NCI-H187 treated with DMSO at 0.1 percent for 48 hours (cell line): Measurements from ENCODE around the gene ATP6V1C2.

Experiments used
- DNase-seq: peaks from one replicate; lab custom pipeline; 2025; lab: John Stamatoyannopoulos, UW

The ATP6V1C2 gene

DNA sequence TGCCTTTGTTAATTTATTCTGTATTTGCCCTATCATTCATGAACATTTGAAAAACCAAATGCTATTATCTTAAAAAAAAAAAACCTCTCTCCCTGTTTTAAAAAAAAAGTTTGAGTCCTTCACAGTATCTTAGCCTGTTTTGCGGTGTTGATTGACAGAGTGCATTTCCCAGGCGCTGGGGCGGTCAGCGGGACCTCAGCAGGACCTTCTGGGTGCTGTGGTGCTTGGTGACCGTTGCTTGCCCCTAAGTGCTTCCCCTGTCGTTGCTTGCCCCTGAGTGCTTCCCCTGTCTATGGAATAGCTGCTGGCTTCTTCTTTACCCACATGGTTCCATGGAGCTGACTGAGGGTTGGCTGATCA is 12.1 kb downstream of the ATP6V1C2 start:
- DNase-seq = no peak

DNA sequence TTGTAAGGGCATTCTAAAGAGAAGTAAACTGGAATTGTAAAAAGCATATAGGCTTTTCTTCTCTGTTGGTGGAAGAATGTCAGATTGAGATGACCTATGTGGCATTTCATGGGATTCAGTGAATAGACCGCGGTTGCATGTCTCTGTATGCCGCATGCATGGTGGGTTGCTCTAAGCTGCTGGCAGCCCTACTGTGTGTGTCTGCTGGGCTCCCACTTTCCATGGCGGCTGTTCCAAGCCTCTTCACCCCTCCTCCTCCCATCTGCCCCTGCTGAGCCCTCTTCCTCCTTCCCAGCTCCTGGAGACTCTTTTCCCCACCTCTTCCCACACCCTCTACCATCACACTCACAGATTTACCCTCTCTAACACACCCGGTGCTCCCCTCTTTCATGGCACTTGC is 12.6 kb downstream of the ATP6V1C2 start:
- DNase-seq = no peak

DNA sequence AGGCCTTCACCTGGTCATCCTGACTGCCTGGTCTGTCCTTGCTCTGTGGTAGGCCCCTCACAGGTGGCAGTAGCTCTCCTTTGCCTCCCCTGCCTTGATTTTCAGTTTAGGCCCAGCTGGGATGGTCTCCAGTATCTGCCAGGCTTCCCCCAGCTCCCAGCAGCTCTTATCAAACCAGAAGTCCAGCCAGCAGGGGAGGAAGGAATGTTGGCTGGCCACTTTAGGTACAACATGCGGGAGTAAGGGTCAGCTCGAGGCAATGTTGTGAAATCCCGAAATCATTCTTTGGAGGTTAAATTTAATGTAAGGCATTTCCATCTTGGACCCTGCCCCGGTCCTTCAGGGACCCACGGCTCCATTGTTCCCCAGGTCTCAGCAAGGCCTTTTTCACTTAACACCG is 16.8 kb downstream of the ATP6V1C2 start:
- no peak for DNase-seq

DNA sequence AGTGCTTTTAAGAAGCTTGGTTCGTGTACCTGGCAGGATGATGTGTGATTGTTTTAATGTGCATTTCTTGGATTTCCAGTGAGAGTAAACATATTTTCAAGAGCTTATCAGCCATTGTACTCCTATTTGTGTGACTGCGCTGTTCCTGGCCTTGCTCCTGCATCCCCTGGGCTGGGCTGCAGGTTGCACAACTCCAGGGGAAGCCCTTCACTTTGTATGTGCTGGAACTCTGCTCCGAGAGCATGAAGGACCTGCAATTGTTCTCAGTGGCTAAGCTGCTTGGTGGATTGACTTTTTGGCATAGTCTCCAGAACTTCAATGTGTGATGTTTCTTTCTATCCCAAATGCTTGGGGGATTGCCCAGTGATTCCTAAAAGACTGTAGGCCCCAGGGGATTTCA is 18.8 kb downstream of the ATP6V1C2 start:
- no peak for DNase-seq

DNA sequence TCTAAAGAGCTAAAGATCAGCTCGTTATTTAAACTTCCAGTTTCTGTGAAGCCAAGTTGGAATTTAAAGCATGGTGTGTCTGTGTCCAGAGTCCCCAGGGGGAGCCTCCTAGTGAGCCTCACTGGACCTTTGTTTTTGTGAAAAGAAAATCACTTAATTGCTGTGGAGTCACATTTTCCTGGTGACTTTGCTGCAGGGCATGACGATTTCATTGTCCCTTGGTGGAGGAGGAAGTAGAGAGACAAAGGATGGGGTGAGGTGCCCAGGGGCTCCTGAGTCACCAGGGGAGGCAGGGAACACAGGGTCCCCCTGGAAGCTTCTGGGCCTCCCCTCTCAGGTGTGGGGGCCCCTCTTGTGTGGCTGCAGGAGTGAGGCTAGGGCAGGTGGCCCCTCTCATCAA is 19.7 kb downstream of the ATP6V1C2 start:
- no peak for DNase-seq

DNA sequence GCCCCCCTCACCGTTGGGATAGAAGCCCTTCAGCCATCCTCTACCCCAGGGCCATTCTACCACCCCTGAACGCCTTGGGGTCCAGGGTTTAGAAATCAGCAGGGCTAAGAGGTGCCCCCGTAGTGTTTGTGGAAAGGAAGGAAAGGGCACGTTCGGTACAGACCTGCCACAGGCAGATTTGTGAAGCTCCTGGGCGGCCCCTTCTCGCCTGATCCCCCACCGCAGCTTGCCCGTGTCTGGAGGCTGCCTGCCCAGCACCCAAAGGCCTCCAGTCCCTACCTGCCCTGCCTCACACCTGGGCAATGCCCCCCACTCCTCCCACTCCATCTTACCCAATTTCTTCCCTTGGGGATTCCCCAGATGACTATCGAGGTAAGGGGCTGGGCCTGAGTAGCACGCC is 21.2 kb downstream of the ATP6V1C2 start:
- no peak for DNase-seq

DNA sequence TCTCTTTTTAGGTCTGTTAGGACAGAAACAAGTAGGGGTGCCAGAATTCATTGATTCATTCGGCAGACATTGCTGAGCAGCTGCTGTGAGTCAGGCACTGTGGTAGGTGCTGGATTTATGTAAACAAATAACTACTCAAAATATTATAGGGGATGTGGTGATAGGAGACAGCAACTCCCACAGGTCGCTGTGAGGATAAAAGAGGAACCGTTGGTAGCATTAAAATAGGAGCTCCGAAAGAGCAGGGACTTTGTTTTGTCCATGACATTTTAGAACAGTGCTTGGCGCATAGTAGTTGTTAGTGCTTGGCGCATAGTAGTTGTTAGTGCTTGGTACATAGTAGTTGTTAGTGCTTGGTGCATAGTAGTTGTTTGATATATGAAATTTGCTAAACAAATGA is 29.2 kb downstream of the ATP6V1C2 start:
- DNase-seq = no peak

DNA sequence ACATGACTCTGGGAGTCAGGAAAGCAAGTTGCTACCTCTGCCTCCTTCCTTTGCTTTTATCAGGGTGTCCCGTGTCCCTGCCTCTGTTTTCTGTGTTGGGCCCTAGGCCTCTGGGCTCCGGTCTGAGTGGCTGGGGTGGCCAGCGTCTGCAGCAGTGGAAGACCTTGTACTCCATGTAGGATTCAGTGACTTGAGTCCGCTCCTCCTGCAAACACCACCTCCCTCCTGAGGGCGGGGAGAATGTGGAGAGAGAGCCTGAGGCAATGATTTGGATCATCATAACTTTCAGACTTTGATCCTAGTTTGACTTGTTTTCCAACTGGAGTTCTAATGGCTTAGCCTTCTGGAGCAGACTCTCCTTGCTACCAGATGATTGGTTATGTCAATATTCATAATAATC is 30.8 kb downstream of the ATP6V1C2 start:
- DNase-seq = no peak

DNA sequence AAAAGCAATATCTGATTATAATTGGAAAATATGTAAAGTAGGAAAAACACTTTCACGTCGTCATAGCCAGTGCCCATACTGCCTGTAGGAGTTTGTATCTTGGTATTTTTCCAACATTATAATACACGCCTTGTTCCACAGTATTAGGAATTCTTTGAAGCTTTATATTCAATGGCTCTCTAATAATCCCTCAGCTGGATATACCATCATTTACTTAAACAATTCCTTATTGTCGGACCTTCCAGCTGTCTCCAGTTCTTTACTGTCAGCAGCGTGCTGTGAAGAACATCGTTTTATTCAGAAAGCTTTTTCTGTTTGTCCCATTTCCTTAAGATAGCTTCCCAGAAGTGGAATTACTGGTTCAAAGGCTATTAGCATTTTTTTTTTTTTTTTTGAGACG is 31.7 kb downstream of the ATP6V1C2 start:
- no peak for DNase-seq

DNA sequence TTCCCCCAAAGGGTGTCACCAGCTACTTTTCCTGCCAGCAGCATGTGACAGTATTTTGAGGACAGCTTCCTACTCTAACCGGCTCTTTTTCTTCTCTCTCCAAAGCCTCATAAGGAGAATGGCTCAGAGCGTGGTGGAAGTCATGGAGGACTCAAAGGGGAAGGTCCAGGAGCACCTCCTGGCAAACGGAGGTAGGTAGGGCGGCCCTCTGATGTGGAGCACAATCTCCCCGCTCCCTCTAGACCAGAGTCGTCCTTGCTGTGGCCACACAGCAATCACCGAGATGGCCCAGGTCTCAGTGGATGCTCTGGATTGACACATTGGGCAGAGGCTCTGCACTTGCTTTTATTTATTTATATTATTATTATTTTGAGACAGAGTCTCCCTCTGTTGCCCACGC is 32.4 kb downstream of the ATP6V1C2 start:
- DNase-seq = no peak

DNA sequence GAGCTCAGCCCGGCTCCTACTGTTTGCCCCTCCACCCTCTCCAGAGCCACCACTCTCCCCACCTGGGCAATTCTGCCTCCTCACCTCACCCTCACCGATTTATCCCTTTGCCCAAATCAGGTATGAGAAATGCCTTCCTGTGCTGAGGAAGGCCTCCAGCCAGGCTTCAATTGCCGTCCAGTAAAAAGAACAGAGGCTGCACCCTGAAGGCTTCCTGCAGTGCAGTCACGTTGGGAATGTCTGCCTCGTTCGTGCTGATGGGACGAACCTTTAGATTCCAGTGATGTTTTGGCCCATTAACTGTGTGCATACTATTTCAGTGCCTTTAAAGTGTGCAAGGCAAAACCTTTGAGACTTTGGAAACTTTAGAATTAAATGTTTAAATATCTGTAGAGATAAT is 34.2 kb downstream of the ATP6V1C2 start:
- no peak for DNase-seq

DNA sequence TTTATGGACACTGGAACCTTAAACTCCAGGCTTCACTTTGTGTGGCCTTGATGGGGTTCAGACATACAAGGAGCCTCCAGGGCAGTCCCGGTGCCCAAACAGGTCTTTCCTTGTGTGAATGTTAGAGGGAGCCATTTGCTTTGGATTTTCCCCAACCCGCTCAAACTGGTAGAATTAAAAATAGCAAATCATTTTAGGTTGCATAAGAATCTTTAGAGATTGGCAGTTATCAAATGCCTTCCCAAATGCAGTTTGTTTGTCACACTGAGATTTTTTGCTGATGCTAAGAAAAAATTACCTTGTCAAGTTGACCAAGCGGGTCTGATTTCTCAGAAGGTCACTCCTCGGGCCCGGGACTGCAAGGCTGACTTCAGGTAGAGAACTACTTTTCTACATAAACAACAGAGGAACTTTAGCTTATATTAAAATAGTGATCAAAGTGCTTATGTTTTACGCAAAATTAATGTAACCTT is 36.4 kb downstream of the ATP6V1C2 start:
- no peak for DNase-seq

DNA sequence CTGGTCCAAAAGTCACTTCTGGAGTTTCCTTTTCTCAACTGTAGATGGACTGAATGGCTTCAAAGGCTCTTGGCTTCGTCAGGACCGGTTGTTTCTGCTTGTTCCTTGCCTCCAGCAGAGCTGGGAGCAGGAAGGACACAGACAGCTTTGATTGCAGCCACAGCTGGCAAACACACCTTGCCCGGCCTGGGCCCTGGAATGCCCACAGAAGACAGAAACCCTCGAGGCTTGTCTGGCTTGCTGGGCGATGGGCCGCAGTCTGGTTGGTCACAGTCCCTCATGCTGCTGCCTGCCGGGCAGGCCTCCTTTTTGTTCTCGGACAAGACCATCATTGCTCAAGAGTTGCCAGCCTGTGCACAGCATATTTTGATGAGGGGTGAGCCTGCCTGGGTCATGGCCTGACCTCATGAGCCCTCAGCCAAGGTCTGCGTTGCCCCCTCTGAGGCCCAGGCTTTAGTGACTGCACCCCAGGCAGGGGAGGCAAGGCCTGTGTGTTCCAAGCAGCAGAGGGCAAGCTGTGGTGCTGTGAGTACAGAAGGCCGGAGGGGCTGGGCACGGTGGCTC is 37.8 kb downstream of the ATP6V1C2 start:
- no peak for DNase-seq

DNA sequence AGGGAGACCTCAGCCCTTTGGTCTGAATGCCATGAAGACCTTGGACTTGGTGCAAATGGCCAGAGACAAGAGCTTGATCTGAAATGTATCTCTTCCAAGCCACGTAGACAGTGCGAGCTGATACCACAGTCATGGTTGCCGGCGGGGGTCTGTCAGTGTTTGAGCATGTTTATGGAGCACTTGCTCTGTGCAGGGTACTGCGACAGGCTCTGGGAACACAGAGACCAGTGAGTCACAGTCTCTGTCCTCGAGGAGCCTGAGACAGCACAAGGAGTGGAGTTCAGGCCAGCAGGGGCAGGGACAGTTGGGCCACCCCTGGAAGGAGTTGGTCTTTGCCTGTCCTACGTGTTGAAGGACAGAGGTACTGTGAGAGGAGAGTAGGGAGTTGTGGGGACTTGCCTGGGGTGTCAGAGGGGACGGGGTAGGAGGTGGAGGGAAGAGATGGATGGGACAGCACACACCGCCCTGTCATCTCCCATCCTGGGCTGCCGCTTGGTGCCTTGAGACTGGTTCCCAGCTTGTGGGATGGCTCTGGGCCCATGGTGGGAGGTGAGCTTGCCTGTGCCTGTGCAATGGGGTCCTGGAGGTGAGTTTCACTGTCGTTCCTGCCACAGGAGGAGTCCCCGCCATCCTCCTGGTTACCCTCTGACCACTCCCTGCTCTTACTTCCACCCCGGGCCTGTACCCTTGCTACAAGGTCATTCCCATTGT is 39.5 kb downstream of the ATP6V1C2 start:
- no peak for DNase-seq

DNA sequence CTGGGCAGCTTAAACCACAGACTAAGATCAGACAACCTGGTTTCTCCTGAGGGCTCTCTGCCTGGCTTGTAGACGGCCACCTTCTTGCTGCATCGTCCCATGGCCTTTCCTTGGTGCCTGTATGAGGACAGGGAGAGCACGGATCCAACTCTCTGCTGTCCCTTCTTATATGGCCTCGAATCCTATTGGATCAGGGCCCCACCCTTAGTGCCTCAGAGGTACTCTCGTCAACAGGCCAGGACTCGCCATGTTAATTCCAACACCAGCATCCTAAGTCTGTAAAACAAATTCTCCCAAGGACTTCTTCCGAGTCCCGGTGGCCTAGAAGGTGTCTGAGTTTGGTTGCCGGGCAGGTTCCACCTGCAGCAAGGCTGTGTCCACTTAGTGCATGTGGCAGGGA is 40.2 kb downstream of the ATP6V1C2 start:
- no peak for DNase-seq

DNA sequence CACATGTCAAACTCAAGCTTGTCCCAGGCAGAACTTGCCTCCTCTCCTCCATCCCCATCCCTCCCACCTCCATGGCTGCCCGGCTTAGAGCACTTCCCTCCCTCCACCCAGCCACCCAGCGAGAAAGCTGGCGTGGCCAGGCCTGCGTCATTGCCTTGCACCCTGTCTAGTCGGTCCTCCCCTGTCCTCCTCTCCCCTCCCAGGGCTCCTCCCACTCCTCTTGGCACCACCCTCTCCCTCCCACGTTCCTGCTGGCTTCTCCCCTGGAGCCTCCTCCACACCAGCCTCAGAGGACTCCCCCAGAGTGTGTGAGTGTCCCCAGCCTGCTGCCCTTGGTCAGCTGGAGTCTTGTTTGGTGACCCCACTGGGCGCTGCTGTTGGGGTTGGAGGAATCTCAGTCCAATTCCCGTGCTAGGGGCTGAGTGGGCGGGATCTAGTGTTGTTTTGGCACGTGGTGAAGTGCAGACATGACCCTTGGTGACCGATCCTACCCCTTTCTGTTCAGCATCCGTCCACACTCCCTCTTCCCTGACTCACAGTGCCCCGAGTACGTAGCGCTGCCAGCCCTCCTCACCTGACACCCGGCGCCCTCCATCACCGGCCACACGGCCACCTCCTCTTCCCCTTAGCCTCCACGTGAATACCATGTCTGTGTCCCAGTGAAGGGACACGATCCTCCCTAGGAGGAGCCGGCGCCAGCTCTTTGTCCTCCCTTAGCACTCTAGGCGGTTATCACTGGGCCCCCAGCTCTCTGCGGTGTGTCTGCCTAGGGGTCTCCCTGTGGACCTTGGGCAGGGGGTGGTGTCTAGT is 41.4 kb downstream of the ATP6V1C2 start:
- DNase-seq = no peak

DNA sequence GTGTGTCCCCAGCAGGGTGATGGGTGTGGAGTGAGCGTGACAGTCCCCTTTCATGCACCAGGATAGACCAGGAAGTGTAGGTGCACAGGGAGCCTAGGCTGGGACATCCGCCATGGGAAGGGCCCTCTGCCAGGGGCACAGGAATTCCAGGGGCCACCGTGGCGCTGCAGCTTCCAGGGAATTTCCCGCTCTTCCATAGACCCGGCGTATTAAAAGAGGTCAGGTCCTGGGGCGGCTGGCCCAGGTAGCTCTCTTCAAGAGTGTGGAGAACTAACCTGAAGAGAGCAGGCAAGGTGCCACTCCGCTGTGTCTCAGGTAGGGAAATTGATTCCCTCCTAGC is 42.0 kb downstream of the ATP6V1C2 start:
- DNase-seq = no peak

DNA sequence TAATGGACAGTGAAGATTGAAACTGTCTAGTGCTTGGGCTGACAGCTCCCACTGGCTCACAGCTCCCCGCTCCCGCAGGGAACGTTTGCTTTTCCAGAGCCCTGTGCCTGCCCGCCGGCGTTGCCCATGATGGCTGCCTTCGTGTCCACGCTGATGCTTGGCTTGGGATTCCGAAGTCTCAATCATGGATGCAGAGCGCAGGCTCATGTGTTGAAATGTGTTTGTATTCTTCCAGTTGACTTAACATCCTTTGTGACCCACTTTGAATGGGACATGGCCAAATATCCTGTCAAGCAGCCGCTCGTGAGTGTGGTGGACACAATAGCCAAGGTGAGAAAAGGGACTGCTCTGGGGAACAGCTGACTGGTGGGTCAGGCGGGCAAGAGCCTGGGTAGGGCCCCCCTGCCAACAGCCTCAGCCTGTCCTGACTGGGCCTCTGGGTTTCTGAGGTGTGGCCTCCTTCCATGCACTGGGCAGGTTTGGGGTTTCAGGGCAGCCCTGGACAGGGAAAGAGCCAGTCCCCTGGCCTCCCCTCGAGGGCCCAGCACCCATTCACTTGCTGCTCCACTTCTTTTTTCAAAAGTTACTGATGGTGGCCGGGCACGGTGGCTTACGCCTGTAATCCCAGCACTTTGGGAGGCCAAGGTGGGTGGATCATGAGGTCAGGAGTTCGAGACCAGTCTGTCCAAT is 42.8 kb downstream of the ATP6V1C2 start:
- no peak for DNase-seq

DNA sequence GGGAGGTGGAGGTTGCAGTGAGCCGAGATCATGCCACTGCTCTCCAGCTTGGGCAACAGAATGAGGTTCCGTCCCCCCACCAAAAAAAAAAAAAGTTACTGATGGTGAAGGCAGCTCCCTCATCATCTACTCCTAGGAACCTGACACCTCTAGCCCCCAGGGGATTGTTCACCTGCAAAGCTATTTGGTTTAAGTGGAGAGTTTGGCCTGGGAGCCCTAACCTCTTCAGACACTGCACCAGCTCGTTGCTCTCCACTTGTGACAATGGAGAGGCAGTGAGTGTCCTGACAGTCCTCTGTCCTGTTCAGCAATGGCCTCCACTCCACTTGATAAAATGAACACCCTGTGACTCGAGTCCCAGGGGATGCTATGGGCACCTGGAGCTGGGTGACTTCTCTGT is 43.5 kb downstream of the ATP6V1C2 start:
- no peak for DNase-seq

DNA sequence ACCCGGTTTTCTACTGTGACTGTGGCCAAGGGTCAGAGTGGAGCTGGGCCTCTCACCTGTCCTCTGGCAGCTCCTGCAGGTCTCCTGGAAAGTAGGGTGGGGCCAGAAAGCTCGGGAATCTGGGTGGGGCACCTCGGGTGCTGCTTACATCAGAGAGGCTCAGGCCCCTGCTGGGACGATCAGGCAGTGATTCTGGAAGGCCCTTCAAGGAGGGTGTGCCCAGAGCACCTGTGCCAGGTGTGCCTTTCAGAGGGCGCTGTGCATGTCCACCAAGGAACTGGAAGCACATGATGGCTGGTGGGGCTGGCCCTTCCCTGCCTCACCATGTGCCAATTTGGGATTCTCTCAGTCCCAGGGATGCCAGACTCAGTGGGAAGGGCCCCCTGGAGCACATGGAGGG is 44.0 kb downstream of the ATP6V1C2 start:
- DNase-seq = no peak

DNA sequence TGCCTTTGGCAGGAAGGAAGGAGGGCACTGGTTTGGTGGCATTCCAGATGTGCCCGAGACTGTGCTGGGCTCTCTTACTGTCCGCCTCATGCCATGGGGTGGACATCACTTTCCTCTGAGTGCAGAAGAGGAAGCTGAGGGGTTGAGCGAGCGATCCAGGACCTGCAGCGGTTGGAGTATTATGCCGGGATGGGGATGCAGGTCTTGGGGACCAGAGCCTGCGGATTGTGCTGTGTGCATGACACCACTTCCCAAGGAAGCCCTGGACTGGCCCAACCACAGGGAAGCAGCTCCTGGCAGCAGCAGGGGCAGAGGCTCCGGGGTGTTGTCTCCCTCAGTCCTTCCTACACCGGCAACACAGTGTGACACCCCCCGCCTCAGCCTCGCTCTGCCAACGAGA is 44.5 kb downstream of the ATP6V1C2 start:
- no peak for DNase-seq

DNA sequence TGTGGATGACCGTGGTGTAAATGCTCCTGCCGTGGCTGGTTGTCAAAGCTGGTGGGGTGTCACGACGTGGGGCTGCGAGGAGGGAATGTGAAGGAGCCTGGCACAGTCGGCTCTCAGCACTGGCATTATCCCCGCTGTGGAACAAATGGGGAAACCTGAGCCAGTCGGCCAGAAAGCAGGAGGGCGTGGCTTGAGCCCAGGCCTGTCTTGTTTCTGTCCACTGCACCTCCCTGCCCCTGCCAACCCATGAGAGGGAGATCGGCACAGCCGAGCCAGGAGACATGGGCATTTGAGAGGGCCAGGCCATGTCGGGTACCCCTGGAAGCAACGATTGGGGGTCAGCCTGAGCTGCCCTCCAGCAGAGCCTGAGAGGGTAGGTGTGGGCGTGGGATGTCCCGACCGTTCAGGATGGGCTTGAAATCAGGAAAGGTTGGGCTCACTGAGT is 46.7 kb downstream of the ATP6V1C2 start:
- DNase-seq = no peak
